GM12878 (cell line): ENCODE data around the gene MICA. TPM values are rescaled to one million over a fixed set of nuclear protein-coding genes. Genes with fewer than 3 reads are reported as not detected.
"Not testable (repeated sequence)": the region's sequence is repeated elsewhere in the genome, so short reads cannot be mapped to it uniquely, and the experiment has no call there.

ENCODE experiments used
- ATAC-seq: fragments of 200-7000 bp; cut with Tn5 transposase; 3 replicates; pipeline ENCODE4 v1.9.1; 2020; ENCODE audit warnings: mild to moderate bottlenecking, moderate library complexity
- BruUV-seq: library from RNA; stranded (reverse); fragments of 400-500 nt; replicated peaks from 2 replicates; lab custom pipeline; 2021; lab: Mats Ljungman, UMichigan
- CTCF ChIA-PET: fragments of 300-600 bp; sonication (Branson Sonifier 250); formaldehyde crosslinking; extraction: SDS; loops from one replicate; lab custom pipeline; 2021; ENCODE audit warnings: inconsistent platforms; lab: Yijun Ruan, JAX
- POLR2A ChIA-PET: fragments of 350-600 bp; formaldehyde crosslinking; extraction: SDS; loops from one replicate; lab custom pipeline; 2021; ENCODE audit warnings: inconsistent platforms; lab: Charles Lee
- RAD21 ChIA-PET: fragments of 300-600 bp; sonication (Branson Sonifier 250); formaldehyde crosslinking; loops from one replicate; lab custom pipeline; 2023; ENCODE audit warnings: antibody characterized with exemption; ENCODE audit not compliant: unreplicated experiment; lab: Charles Lee
- SMC1A ChIA-PET: fragments of 300-600 bp; sonication (Branson Sonifier 250); formaldehyde crosslinking; loops from one replicate; lab custom pipeline; 2023; ENCODE audit not compliant: unreplicated experiment, uncharacterized antibody; lab: Charles Lee
- DNase-seq: peaks from one replicate; pipeline ENCODE4 v3.0.0-alpha.2; 2011; ENCODE audit warnings: low read depth, low spot score
- FAIRE-seq: peaks from 3 replicates; lab custom pipeline; 2011; peaks lifted over from hg19 to GRCh38; lab: Jason Lieb, UNC
- H2AFZ ChIP-seq: 2 replicates; pipeline ENCODE4 v1.6.0; 2011; ENCODE audit warnings: low read depth, low read length, control low read depth; ENCODE audit not compliant: control insufficient read depth
- H3K27ac ChIP-seq: 2 replicates; pipeline ENCODE4 v1.5.1; 2011; ENCODE audit warnings: control low read depth; ENCODE audit not compliant: control insufficient read depth, insufficient read depth
- H3K27me3 ChIP-seq, 2 experiments: replicated peaks in 1 of 2; 2 replicates each; pipeline versions ENCODE4 v1.6.0 to v1.6.1; 2011; ENCODE audit warnings: low read length in 1 of 2; ENCODE audit not compliant: control insufficient read depth in 2 of 2, insufficient read depth in 2 of 2
- H3K36me3 ChIP-seq, 2 experiments: 2 replicates each; pipeline ENCODE4 v1.5.1; 2011; ENCODE audit warnings: low read length in 1 of 2; ENCODE audit not compliant: control insufficient read depth in 2 of 2, insufficient read depth in 2 of 2
- H3K4me1 ChIP-seq: 2 replicates; pipeline ENCODE4 v1.6.1; 2011; ENCODE audit warnings: mild to moderate bottlenecking, low read length, moderate library complexity, mixed read lengths; ENCODE audit not compliant: control insufficient read depth, insufficient read depth
- H3K4me2 ChIP-seq: 2 replicates; pipeline ENCODE4 v1.6.0; 2011; ENCODE audit warnings: control low read depth; ENCODE audit not compliant: control insufficient read depth, insufficient read depth
- H3K4me3 ChIP-seq: fragments of 200-600 bp; sonication (generic); 2 replicates; pipeline ENCODE4 v1.5.1; 2016
- H3K79me2 ChIP-seq: 2 replicates; pipeline ENCODE4 v1.6.0; 2011; ENCODE audit warnings: low read length; ENCODE audit not compliant: control insufficient read depth, insufficient read depth
- H3K9ac ChIP-seq: 2 replicates; pipeline ENCODE4 v1.8.0; 2011; ENCODE audit warnings: low read length, control low read depth, mixed read lengths; ENCODE audit not compliant: control insufficient read depth, insufficient read depth
- H3K9me3 ChIP-seq: replicated peaks from 3 replicates; pipeline ENCODE4 v1.5.1; 2011; ENCODE audit warnings: mild to moderate bottlenecking, low read length; ENCODE audit not compliant: control insufficient read depth, insufficient read depth
- H4K20me1 ChIP-seq: 2 replicates; pipeline ENCODE4 v1.6.0; 2011; ENCODE audit not compliant: control insufficient read depth, insufficient read depth
- CBX3 ChIP-seq: fragments of 200-600 bp; sonication (generic); IDR thresholded peaks from 2 replicates; pipeline ENCODE4 v1.6.1; 2016; ENCODE audit warnings: low read depth, borderline replicate concordance
- E2F4 ChIP-seq: IDR thresholded peaks from 2 replicates; pipeline ENCODE4 v1.6.1; 2012; ENCODE audit warnings: low read depth, low read length, improper control_type of control experiment
- E2F8 ChIP-seq: fragments of 450-650 bp; IDR thresholded peaks from 2 replicates; pipeline ENCODE4 v1.6.1; 2018; ENCODE audit warnings: mild to moderate bottlenecking, low read depth, moderate library complexity; ENCODE audit not compliant: partially characterized antibody
- EP300 ChIP-seq, 2 experiments: fragments of 150-350 bp in 1 of 2; IDR thresholded peaks; 2 replicates each; pipeline ENCODE4 v1.6.1; 2011 to 2012; ENCODE audit warnings: low read depth in 2 of 2, low read length in 2 of 2, borderline replicate concordance in 1 of 2, improper control_type of control experiment in 1 of 2, inconsistent platforms in 1 of 2; ENCODE audit not compliant: control insufficient read depth in 1 of 2
- HDGF ChIP-seq: fragments of 450-650 bp; IDR thresholded peaks from 2 replicates; pipeline ENCODE4 v1.6.1; 2016; ENCODE audit warnings: antibody characterized with exemption
- IRF5 ChIP-seq: fragments of 450-650 bp; IDR thresholded peaks from 2 replicates; pipeline ENCODE4 v1.6.1; 2017; ENCODE audit warnings: borderline replicate concordance
- KAT2A ChIP-seq: conservative IDR thresholded peaks from 2 replicates; pipeline ENCODE4 v1.6.1; 2011; ENCODE audit warnings: low read depth, low read length; ENCODE audit not compliant: control insufficient read depth
- MYB ChIP-seq: fragments of 150-350 bp; IDR thresholded peaks from 2 replicates; pipeline ENCODE4 v1.6.1; 2014; ENCODE audit warnings: mild to moderate bottlenecking, low read depth, low read length, borderline replicate concordance
- RCOR1 ChIP-seq: conservative IDR thresholded peaks from 2 replicates; pipeline ENCODE4 v1.6.1; 2012; ENCODE audit warnings: low read depth, low read length, improper control_type of control experiment
- WGBS: methylation state at CpG from one replicate; pipeline ENCODE4 v1.1.6; 2016; ENCODE audit warnings: low lambda C conversion rate; ENCODE audit not compliant: insufficient replicate concordance, insufficient coverage; ENCODE audit errors: missing lambda C conversion rate; 5-methylcytosine and 5-hydroxymethylcytosine counted together
- in situ Hi-C: fragments of 300-500 bp; cut with MboI; formaldehyde crosslinking; loops from 9 replicates; pipeline ENCODE4 v1.14.3; 2018; ENCODE audit warnings: mixed read lengths
- intact Hi-C: fragments of 100-400 bp; cut with micrococcal nuclease; formaldehyde crosslinking; loops from one replicate; pipeline ENCODE4 v1.14.2; 2022; ENCODE audit not compliant: unreplicated experiment
- polyA plus RNA-seq, 11 experiments: library from polyadenylated mRNA; depleted of rRNA in 4 of 11; unstranded in 6 of 11; stranded (reverse) in 5 of 11; fragments of >200 nt; fragmentation: Nextera tagmentation in 4 of 11; fragmentation: Illumina TruSeq in 1 of 11; extraction: Ambion mirVana in 4 of 11; extraction: Trizol in 1 of 11; gene quantifications; 1 replicate in 1 of 11; 2 replicates in 10 of 11; pipeline versions ENCODE4 v1.2.1 to v1.2.3, GENCODE V29; 2011 to 2016; ENCODE audit warnings: inconsistent platforms in 2 of 11, missing spikeins in 2 of 11, low read depth in 1 of 11
- total RNA-seq, 4 experiments: library from RNA; depleted of rRNA in 3 of 4; stranded (reverse); fragments of >200 nt in 3 of 4; fragmentation: Illumina TruSeq in 1 of 4; extraction: Trizol in 1 of 4; gene quantifications; 2 replicates each; pipeline versions ENCODE4 v1.2.1 to v1.2.3, GENCODE V29; 2013 to 2021

Gene MICA
- total and polyA plus RNA-seq, 10 of the 15 experiments (the other 5 are each of a cell fraction or from before 2014, with no cell fraction given) = 3.6 to 10.5 (median 6.9) TPM

- H3K79me2 ChIP-seq, H3K4me1 ChIP-seq, DNase-seq, RAD21 ChIA-PET, POLR2A ChIA-PET, ATAC-seq, BruUV-seq, H3K27ac ChIP-seq, H3K27me3 ChIP-seq, H3K4me2 ChIP-seq, H3K9ac ChIP-seq, H4K20me1 ChIP-seq, CTCF ChIA-PET, SMC1A ChIA-PET, intact Hi-C loops, H2AFZ ChIP-seq, H3K4me3 ChIP-seq, in situ Hi-C loops, FAIRE-seq, H3K9me3 ChIP-seq: not testable (repeated sequence)
- 87% methylated on average over 7 of the region's 7 CpGs for WGBS
- peaks cover 13 to 29% of the 10 kb centered on the region in 2 experiments; a peak in 3 of 4 replicates for H3K36me3 ChIP-seq
Measured at GRCh38 chr6:31414148-31414770, 10.9 kb downstream of the MICA start.

GRCh38 chr6:31414771-31415265, 11.4 kb downstream of the MICA start:
- intact Hi-C loops (no loop called here), in situ Hi-C loops (no loop called here)
- Histone ChIP-seq H4K20me1 (no peaks in the 10 kb centered on the region), H3K4me1 (no peaks in the 10 kb centered on the region), H3K4me3 (no peak overlapping the region), H2AFZ (no peak overlapping the region), H3K9ac (no peak overlapping the region), H3K4me2 (no peak overlapping the region), H3K9me3 (no peaks in the 10 kb centered on the region; the same call in 2 of the 3 replicates), H3K36me3 (peaks cover 13 to 29% of the 10 kb centered on the region in 2 experiments; a peak in 3 of 4 replicates), H3K27ac (no peak overlapping the region), H3K79me2 (peaks cover 1% of the 10 kb centered on the region; the same call in 1 of the 2 replicates), H3K27me3 (no peaks in the 10 kb centered on the region)
- no TSS peak for BruUV-seq
- RAD21 ChIA-PET = no interaction called here
- ATAC-seq (no peak), FAIRE-seq (no peak), DNase-seq (no peak)
- CTCF ChIA-PET = interaction anchor here (0.7 to 1.2 kb wide), 2 partner anchors 28 to 195 kb away, joined by 3 to 4 read pairs; no protein-coding TSS in a partner anchor
- WGBS = 73% methylated on average over 6 of the region's 6 CpGs
- POLR2A ChIA-PET = no interaction called here
- SMC1A ChIA-PET = no interaction called here
- TF ChIP-seq EP300 (IDR thresholded peaks at IDR 0.05; ENCODE audit: borderline replicate concordance in 1 of 2, control insufficient read depth in 1 of 2, low read depth in 2 of 2, low read length in 2 of 2) (no peak), CBX3 (no peak), IRF5 (no peak), HDGF (no peak), KAT2A (no peak), E2F4 (no peak), E2F8 (no peak), MYB (no peak), RCOR1 (no peak)
